ENCODE measurements around the gene CD300LF. TPM values are rescaled to one million over a fixed set of nuclear protein-coding genes. Genes with fewer than 3 reads are reported as not detected.

The CD300LF gene
- total RNA-seq, 1 experiment from 2014 or later: 2.4 TPM

GRCh38 chr17:74670329-74670728, 42.4 kb downstream of the CD300LF start:
- H3K9me3 Mint-ChIP-seq (ENCODE audit: unreplicated experiment): peaks cover 8% of the 10 kb centered on the region
- TF ChIP-seq CTCF (IDR thresholded peaks at IDR 0.05; ENCODE audit: insufficient read depth in 1 of 2, low read depth in 1 of 2, low read length in 1 of 2, severe bottlenecking in 1 of 2, unreplicated experiment in 1 of 2): no peak
- H3K27ac Mint-ChIP-seq (ENCODE audit: unreplicated experiment): no peak overlapping the region
- Histone ChIP-seq H3K9me3 (no peaks in the 10 kb centered on the region), H3K36me3 (ENCODE audit: control insufficient read depth, insufficient read depth, low read length) (no peaks in the 10 kb centered on the region), H3K4me3 (ENCODE audit: low read depth, low read length) (no peak overlapping the region), H3K4me1 (peaks cover 13% of the 10 kb centered on the region; the same call in 1 of the 2 replicates), H3K27me3 (replicated peaks; ENCODE audit: control insufficient read depth, insufficient read depth, low read length) (no peaks in the 10 kb centered on the region)
- BruUV-seq (replicated peaks): no TSS peak
- POLR2A ChIA-PET: no interaction called here
- H3K4me3 Mint-ChIP-seq (ENCODE audit: unreplicated experiment): no peak overlapping the region
- no peaks in the 10 kb centered on the region for H3K36me3 Mint-ChIP-seq (ENCODE audit: insufficient read depth, unreplicated experiment)
- intact Hi-C loops (cut with micrococcal nuclease; ENCODE audit: unreplicated experiment): no loop called here
- peaks cover 10% of the 10 kb centered on the region for H3K27me3 Mint-ChIP-seq (ENCODE audit: insufficient read depth, unreplicated experiment)
- peaks cover 16% of the 10 kb centered on the region for H3K4me1 Mint-ChIP-seq (ENCODE audit: low read depth, unreplicated experiment)
- CTCF ChIA-PET: interaction anchor here (1.3 to 2.8 kb wide), 2 partner anchors 13 to 66 kb away, joined by 12 to 17 read pairs; partner anchors contain the start of gene RAB37
- DNase-seq: no peak

- no peaks in the 10 kb centered on the region for H3K27me3 Mint-ChIP-seq (ENCODE audit: insufficient read depth, unreplicated experiment)
- no TSS peak for BruUV-seq (replicated peaks)
- H3K27me3 ChIP-seq (replicated peaks; ENCODE audit: control insufficient read depth, insufficient read depth, low read length): no peaks in the 10 kb centered on the region
These were observed 49.2 kb downstream of the CD300LF start for GRCh38 chr17:74663561-74663960.

GRCh38 chr17:74659889-74660288, 52.8 kb downstream of the CD300LF start:
- no peak overlapping the region for H3K4me3 ChIP-seq (ENCODE audit: low read depth, low read length)
- no peaks in the 10 kb centered on the region for H3K36me3 ChIP-seq (ENCODE audit: control insufficient read depth, insufficient read depth, low read length)
- H3K9me3 Mint-ChIP-seq (ENCODE audit: unreplicated experiment): no peaks in the 10 kb centered on the region
- ChIA-PET CTCF (interaction anchor here (5.8 kb wide), 1 partner anchor 77 kb away, joined by 366 read pairs; the partner anchor contains the start of gene RAB37), POLR2A (no interaction called here)
- H3K36me3 Mint-ChIP-seq (ENCODE audit: insufficient read depth, unreplicated experiment): no peaks in the 10 kb centered on the region
- H3K4me3 Mint-ChIP-seq (ENCODE audit: unreplicated experiment): no peak overlapping the region
- peaks cover 7% of the 10 kb centered on the region; the same call in 1 of the 2 replicates for H3K4me1 ChIP-seq
- H3K9me3 ChIP-seq: no peaks in the 10 kb centered on the region
- no TSS peak for BruUV-seq (replicated peaks)
- no peaks in the 10 kb centered on the region; the same call in 1 of the 2 replicates for H3K27me3 ChIP-seq (replicated peaks; ENCODE audit: control insufficient read depth, insufficient read depth, low read length)
- DNase-seq: no peak
- no peak overlapping the region for H3K27ac Mint-ChIP-seq (ENCODE audit: unreplicated experiment)
- intact Hi-C loops (cut with micrococcal nuclease; ENCODE audit: unreplicated experiment): loop anchor here (5.0 to 10.0 kb wide), 2 partner anchors 32 to 195 kb away; partner anchors contain the start of gene GRIN2C
- H3K27me3 Mint-ChIP-seq (ENCODE audit: insufficient read depth, unreplicated experiment): no peaks in the 10 kb centered on the region
- H3K4me1 Mint-ChIP-seq (ENCODE audit: low read depth, unreplicated experiment): no peaks in the 10 kb centered on the region
- TF ChIP-seq CTCF (IDR thresholded peaks at IDR 0.05; ENCODE audit: insufficient read depth in 1 of 2, low read depth in 1 of 2, low read length in 1 of 2, severe bottlenecking in 1 of 2, unreplicated experiment in 1 of 2): no peak

More at GRCh38 chr17:74663561-74663960, 49.2 kb downstream of the CD300LF start:
- TF ChIP-seq CTCF (IDR thresholded peaks at IDR 0.05; ENCODE audit: insufficient read depth in 1 of 2, low read depth in 1 of 2, low read length in 1 of 2, severe bottlenecking in 1 of 2, unreplicated experiment in 1 of 2): no peak
- no peak overlapping the region for H3K27ac Mint-ChIP-seq (ENCODE audit: unreplicated experiment)
- H3K9me3 Mint-ChIP-seq (ENCODE audit: unreplicated experiment): no peaks in the 10 kb centered on the region
- no peak overlapping the region for H3K4me3 Mint-ChIP-seq (ENCODE audit: unreplicated experiment)
- Histone ChIP-seq H3K4me1 (peaks cover 15% of the 10 kb centered on the region; the same call in 1 of the 2 replicates), H3K36me3 (ENCODE audit: control insufficient read depth, insufficient read depth, low read length) (no peaks in the 10 kb centered on the region), H3K4me3 (ENCODE audit: low read depth, low read length) (no peak overlapping the region), H3K9me3 (no peaks in the 10 kb centered on the region)
- POLR2A ChIA-PET: no interaction called here
- CTCF ChIA-PET: interaction anchor here (1.9 kb wide), 1 partner anchor 74 kb away, joined by 20 read pairs; the partner anchor contains the start of gene RAB37
- DNase-seq: no peak
- intact Hi-C loops (cut with micrococcal nuclease; ENCODE audit: unreplicated experiment): no loop called here
- peaks cover 10% of the 10 kb centered on the region for H3K4me1 Mint-ChIP-seq (ENCODE audit: low read depth, unreplicated experiment)
- H3K36me3 Mint-ChIP-seq (ENCODE audit: insufficient read depth, unreplicated experiment): no peaks in the 10 kb centered on the region
